ENCODE data around the gene EEPD1.

DNA sequence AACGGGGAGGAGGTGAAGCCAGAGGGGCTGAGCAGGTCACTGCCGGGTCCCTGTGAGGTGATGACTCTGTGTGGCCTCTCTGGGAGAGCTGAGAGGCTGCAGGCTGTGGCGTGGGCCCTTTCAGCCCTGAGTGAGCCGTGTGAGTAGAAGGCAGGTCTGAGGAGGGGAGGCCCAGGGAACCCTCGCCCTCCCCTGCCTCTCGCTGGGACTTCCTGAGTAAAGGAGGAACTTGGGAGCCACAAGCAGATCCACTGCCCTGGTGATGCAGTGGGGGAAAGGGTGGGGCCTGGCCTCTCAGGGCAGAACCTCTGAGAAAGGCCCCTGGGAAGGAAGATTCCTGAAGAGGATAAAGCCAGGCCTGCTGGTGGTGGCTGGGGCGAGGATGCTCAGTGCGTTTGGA, 22.8 kb downstream of the EEPD1 start:
- TF ChIP-seq, protein P1, sequence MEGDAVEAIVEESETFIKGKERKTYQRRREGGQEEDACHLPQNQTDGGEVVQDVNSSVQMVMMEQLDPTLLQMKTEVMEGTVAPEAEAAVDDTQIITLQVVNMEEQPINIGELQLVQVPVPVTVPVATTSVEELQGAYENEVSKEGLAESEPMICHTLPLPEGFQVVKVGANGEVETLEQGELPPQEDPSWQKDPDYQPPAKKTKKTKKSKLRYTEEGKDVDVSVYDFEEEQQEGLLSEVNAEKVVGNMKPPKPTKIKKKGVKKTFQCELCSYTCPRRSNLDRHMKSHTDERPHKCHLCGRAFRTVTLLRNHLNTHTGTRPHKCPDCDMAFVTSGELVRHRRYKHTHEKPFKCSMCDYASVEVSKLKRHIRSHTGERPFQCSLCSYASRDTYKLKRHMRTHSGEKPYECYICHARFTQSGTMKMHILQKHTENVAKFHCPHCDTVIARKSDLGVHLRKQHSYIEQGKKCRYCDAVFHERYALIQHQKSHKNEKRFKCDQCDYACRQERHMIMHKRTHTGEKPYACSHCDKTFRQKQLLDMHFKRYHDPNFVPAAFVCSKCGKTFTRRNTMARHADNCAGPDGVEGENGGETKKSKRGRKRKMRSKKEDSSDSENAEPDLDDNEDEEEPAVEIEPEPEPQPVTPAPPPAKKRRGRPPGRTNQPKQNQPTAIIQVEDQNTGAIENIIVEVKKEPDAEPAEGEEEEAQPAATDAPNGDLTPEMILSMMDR (IDR thresholded peaks at IDR 0.05): no peak
- TF ChIP-seq EP300 (IDR thresholded peaks at IDR 0.05): no peak
- TF ChIP-seq POLR2A (IDR thresholded peaks at IDR 0.05): no peak
- no peak for TF ChIP-seq POLR2AphosphoS5 (IDR thresholded peaks at IDR 0.05)
